IMR-90 (cell line): ENCODE data around the gene KRTAP9-6. TPM values are rescaled to one million over a fixed set of nuclear protein-coding genes. Genes with fewer than 3 reads are reported as not detected.

Experiments
- ATAC-seq: fragments of 200-7000 bp; cut with Tn5 transposase; 2 replicates; pipeline ENCODE4 v1.9.1; 2020; ENCODE audit warnings: low read depth, mild to moderate bottlenecking, moderate library complexity
- BruUV-seq: library from RNA; stranded (reverse); fragments of 400-500 nt; replicated peaks from 2 replicates; lab custom pipeline; 2021; lab: Mats Ljungman, UMichigan
- CTCF ChIA-PET: fragments of 300-600 bp; formaldehyde crosslinking; extraction: SDS; loops from one replicate; lab custom pipeline; 2021; ENCODE audit warnings: antibody characterized with exemption; lab: Yijun Ruan, JAX
- POLR2A ChIA-PET: fragments of 300-600 bp; sonication (Branson Sonifier 250); formaldehyde crosslinking; loops from one replicate; lab custom pipeline; 2022; ENCODE audit warnings: antibody characterized with exemption; ENCODE audit not compliant: unreplicated experiment; lab: Charles Lee
- DNase-seq: peaks from one replicate; pipeline ENCODE4 v3.0.0; 2013
- H2AFZ ChIP-seq: replicated peaks from 2 replicates; pipeline ENCODE3; 2013; ENCODE audit warnings: low read length, mild to moderate bottlenecking; ENCODE audit not compliant: poor library complexity
- H2AK5ac ChIP-seq: 2 replicates; pipeline ENCODE4 v1.6.1; 2013; ENCODE audit warnings: low read depth, low read length, inconsistent platforms
- H2AK9ac ChIP-seq: replicated peaks from 2 replicates; pipeline ENCODE3; 2013; ENCODE audit warnings: mild to moderate bottlenecking, low read depth, low read length, moderate library complexity; ENCODE audit not compliant: poor library complexity
- H2BK120ac ChIP-seq: 2 replicates; pipeline ENCODE4 v1.6.1; 2013; ENCODE audit warnings: low read depth, low read length, inconsistent platforms
- H2BK15ac ChIP-seq: 3 replicates; pipeline ENCODE4 v1.6.1; 2013; ENCODE audit warnings: low read depth, low read length, inconsistent platforms
- H2BK20ac ChIP-seq: 2 replicates; pipeline ENCODE4 v1.6.1; 2013; ENCODE audit warnings: low read depth, mild to moderate bottlenecking, inconsistent platforms, low read length, moderate library complexity
- H2BK5ac ChIP-seq: 2 replicates; pipeline ENCODE4 v1.6.1; 2013; ENCODE audit warnings: mild to moderate bottlenecking, low read depth, low read length, inconsistent platforms; ENCODE audit not compliant: poor library complexity, severe bottlenecking
- H3K14ac ChIP-seq: replicated peaks from 2 replicates; pipeline ENCODE4 v1.6.1; 2013; ENCODE audit warnings: low read depth, low read length, inconsistent platforms
- H3K18ac ChIP-seq: 2 replicates; pipeline ENCODE4 v1.6.1; 2013; ENCODE audit warnings: low read depth, low read length, control low read depth
- H3K23ac ChIP-seq: 2 replicates; pipeline ENCODE4 v1.6.1; 2013; ENCODE audit warnings: low read depth, low read length, inconsistent platforms
- H3K27ac ChIP-seq: 2 replicates; pipeline ENCODE4 v1.5.1; 2013; ENCODE audit warnings: mild to moderate bottlenecking, control low read depth, low read length; ENCODE audit not compliant: insufficient read depth
- H3K27me3 ChIP-seq: 2 replicates; pipeline ENCODE4 v1.6.1; 2013; ENCODE audit warnings: low read length; ENCODE audit not compliant: control insufficient read depth, insufficient read depth
- H3K36me3 ChIP-seq: 2 replicates; pipeline ENCODE4 v1.6.1; 2013; ENCODE audit warnings: low read length, mixed read lengths; ENCODE audit not compliant: control insufficient read depth, insufficient read depth
- H3K4ac ChIP-seq: 2 replicates; pipeline ENCODE4 v1.6.1; 2013; ENCODE audit warnings: low read depth, low read length, inconsistent platforms
- H3K4me1 ChIP-seq: 2 replicates; pipeline ENCODE4 v1.6.1; 2013; ENCODE audit warnings: low read length, mixed read lengths; ENCODE audit not compliant: control insufficient read depth, insufficient read depth
- H3K4me2 ChIP-seq: 2 replicates; pipeline ENCODE4 v1.6.1; 2013; ENCODE audit warnings: low read depth, mild to moderate bottlenecking, control low read depth, low read length, moderate library complexity
- H3K4me3 ChIP-seq: 2 replicates; pipeline ENCODE4 v1.5.1; 2013; ENCODE audit warnings: low read depth, mild to moderate bottlenecking, control low read depth, low read length, moderate library complexity; ENCODE audit not compliant: insufficient read depth
- H3K56ac ChIP-seq: 2 replicates; pipeline ENCODE4 v1.6.1; 2013; ENCODE audit warnings: low read length, inconsistent platforms; ENCODE audit not compliant: insufficient read depth; ENCODE audit errors: extremely low read depth
- H3K79me1 ChIP-seq, 2 experiments: 2 replicates each; pipeline ENCODE4 v1.6.1; 2013; ENCODE audit warnings: low read length in 2 of 2, inconsistent platforms in 1 of 2, low read depth in 1 of 2
- H3K9ac ChIP-seq: 2 replicates; pipeline ENCODE4 v1.6.1; 2013; ENCODE audit warnings: low read depth, low read length, control low read depth
- H3K9me1 ChIP-seq: 2 replicates; pipeline ENCODE4 v1.6.1; 2013; ENCODE audit warnings: low read length, inconsistent platforms; ENCODE audit not compliant: insufficient read depth
- H3K9me3 ChIP-seq: 2 replicates; pipeline ENCODE4 v1.6.1; 2013; ENCODE audit warnings: low read length; ENCODE audit not compliant: control insufficient read depth, insufficient read depth
- H4K20me1 ChIP-seq: 2 replicates; pipeline ENCODE4 v1.6.1; 2013; ENCODE audit warnings: low read length, inconsistent platforms; ENCODE audit not compliant: insufficient read depth
- H4K5ac ChIP-seq: 2 replicates; pipeline ENCODE4 v1.6.1; 2013; ENCODE audit warnings: mild to moderate bottlenecking, low read depth, low read length, control low read depth
- H4K8ac ChIP-seq, 2 experiments: 2 replicates each; pipeline ENCODE4 v1.6.1; 2013; ENCODE audit warnings: low read depth in 2 of 2, low read length in 2 of 2, control low read depth in 1 of 2, inconsistent platforms in 1 of 2
- H4K91ac ChIP-seq: 2 replicates; pipeline ENCODE4 v1.6.1; 2013; ENCODE audit warnings: low read depth, low read length, inconsistent platforms; ENCODE audit not compliant: insufficient read depth
- BHLHE40 ChIP-seq: fragments of 150-350 bp; IDR thresholded peaks from 2 replicates; pipeline ENCODE4 v1.6.1; 2016; ENCODE audit warnings: mild to moderate bottlenecking, low read depth, low read length
- CEBPB ChIP-seq: IDR thresholded peaks from 2 replicates; pipeline ENCODE4 v1.6.1; 2012; ENCODE audit warnings: low read depth, low read length, improper control_type of control experiment
- CHD1 ChIP-seq: IDR thresholded peaks from 2 replicates; pipeline ENCODE4 v1.6.1; 2012; ENCODE audit warnings: low read depth, low read length, improper control_type of control experiment
- CTCF ChIP-seq: conservative IDR thresholded peaks from 2 replicates; pipeline ENCODE4 v1.5.1; 2012; ENCODE audit warnings: mild to moderate bottlenecking, low read depth, low read length, improper control_type of control experiment
- ELK1 ChIP-seq: fragments of 150-350 bp; IDR thresholded peaks from 2 replicates; pipeline ENCODE4 v1.6.1; 2016; ENCODE audit warnings: low read depth, mild to moderate bottlenecking, low read length, moderate library complexity, borderline replicate concordance
- FOS ChIP-seq: fragments of 150-350 bp; IDR thresholded peaks from 2 replicates; pipeline ENCODE4 v1.6.1; 2016; ENCODE audit warnings: low read depth, low read length
- MAFK ChIP-seq: IDR thresholded peaks from 2 replicates; pipeline ENCODE4 v1.6.1; 2012; ENCODE audit warnings: low read depth, low read length, improper control_type of control experiment
- MAZ ChIP-seq: IDR thresholded peaks from 2 replicates; pipeline ENCODE4 v1.6.1; 2012; ENCODE audit warnings: low read depth, mild to moderate bottlenecking, low read length, improper control_type of control experiment, moderate library complexity, borderline replicate concordance
- MXI1 ChIP-seq: IDR thresholded peaks from 2 replicates; pipeline ENCODE4 v1.6.1; 2012; ENCODE audit warnings: low read depth, mild to moderate bottlenecking, low read length, moderate library complexity, borderline replicate concordance
- NFE2L2 ChIP-seq: fragments of 150-350 bp; IDR thresholded peaks from 2 replicates; pipeline ENCODE4 v1.6.1; 2016; ENCODE audit warnings: low read depth, mild to moderate bottlenecking, low read length
- POLR2A ChIP-seq: IDR thresholded peaks from 2 replicates; pipeline ENCODE4 v1.6.1; 2012; ENCODE audit warnings: mild to moderate bottlenecking, low read depth, low read length
- RAD21 ChIP-seq: IDR thresholded peaks from 2 replicates; pipeline ENCODE4 v1.6.1; 2012; ENCODE audit warnings: low read length, improper control_type of control experiment
- RCOR1 ChIP-seq: IDR thresholded peaks from 2 replicates; pipeline ENCODE4 v1.6.1; 2012; ENCODE audit warnings: mild to moderate bottlenecking, low read length, improper control_type of control experiment; ENCODE audit not compliant: insufficient replicate concordance
- RFX5 ChIP-seq: IDR thresholded peaks from 2 replicates; pipeline ENCODE4 v1.8.0; 2012; ENCODE audit warnings: low read depth, mild to moderate bottlenecking, low read length, moderate library complexity
- SMC3 ChIP-seq: fragments of 150-350 bp; IDR thresholded peaks from 2 replicates; pipeline ENCODE4 v1.6.1; 2016; ENCODE audit warnings: low read depth, mild to moderate bottlenecking, antibody characterized with exemption, low read length, moderate library complexity
- USF2 ChIP-seq: fragments of 150-350 bp; IDR thresholded peaks from 2 replicates; pipeline ENCODE4 v1.6.1; 2017; ENCODE audit warnings: mild to moderate bottlenecking, antibody characterized with exemption, low read length, low read depth
- WGBS, 2 experiments: methylation state at CpG; one replicate each; pipeline versions ENCODE4 v1.1.5 to v1.1.7; 2013; ENCODE audit warnings: missing lambda C conversion rate in 2 of 2; ENCODE audit not compliant: insufficient read length in 1 of 2; ENCODE audit errors: extremely low coverage in 2 of 2; 5-methylcytosine and 5-hydroxymethylcytosine counted together
- dilution Hi-C: fragments of 300-500 bp; cut with HindIII; formaldehyde crosslinking; loops from one replicate; pipeline ENCODE4 v1.14.3; 2018; ENCODE audit warnings: low sequenced_read_pairs; ENCODE audit not compliant: unreplicated experiment
- in situ Hi-C: fragments of 300-500 bp; cut with MboI; formaldehyde crosslinking; loops from 3 replicates; pipeline ENCODE4 v1.14.3; 2019; ENCODE audit warnings: low sequenced_read_pairs, inconsistent platforms, mixed read lengths
- intact Hi-C: fragments of 100-400 bp; cut with micrococcal nuclease; formaldehyde crosslinking; loops from 2 replicates; pipeline ENCODE4 v1.10.0; 2022
- polyA plus RNA-seq, 3 experiments: library from polyadenylated mRNA; depleted of rRNA; stranded (reverse); fragments of >200 nt; gene quantifications; 2 replicates each; pipeline ENCODE4 v1.2.3, GENCODE V29; 2012; ENCODE audit warnings: low replicate concordance in 1 of 3
- total RNA-seq: library from RNA; depleted of rRNA; stranded (reverse); fragments of >200 nt; gene quantifications from 2 replicates; pipeline ENCODE4 v1.2.3, GENCODE V29; 2012

KRTAP9-6 gene
- total and polyA plus RNA-seq, 2 of the 4 experiments (the other 2 are of a cell fraction), result not detected

GRCh38 chr17:41215681-41216080 lies 49.5 kb upstream of the KRTAP9-6 start:
- dilution Hi-C loops (no loop called here), intact Hi-C loops (no loop called here), in situ Hi-C loops (no loop called here)
- H3K4me1 ChIP-seq, result no peaks in the 10 kb centered on the region
- no peak overlapping the region for H2AK9ac ChIP-seq
- H2BK120ac ChIP-seq, result no peak overlapping the region
- no peak overlapping the region for H3K23ac ChIP-seq
- no peaks in the 10 kb centered on the region for H3K79me1 ChIP-seq
- H3K9me1 ChIP-seq, result peaks cover 7% of the 10 kb centered on the region; the same call in 1 of the 2 replicates
- H3K14ac ChIP-seq, result no peak overlapping the region
- no peak overlapping the region for H2BK5ac ChIP-seq
- POLR2A ChIA-PET, result no interaction called here
- TF ChIP-seq NFE2L2 (no peak), MAZ (no peak), ELK1 (no peak), RFX5 (no peak), MXI1 (no peak), POLR2A (no peak), USF2 (no peak), MAFK (no peak), CTCF (no peak), CEBPB (no peak), RCOR1 (no peak), BHLHE40 (no peak), CHD1 (no peak), RAD21 (no peak), FOS (no peak), SMC3 (no peak)
- H3K27me3 ChIP-seq, result no peaks in the 10 kb centered on the region
- no peaks in the 10 kb centered on the region for H3K9me3 ChIP-seq
- H3K36me3 ChIP-seq, result no peaks in the 10 kb centered on the region
- H4K8ac ChIP-seq, result no peak overlapping the region
- no peak for ATAC-seq
- H2BK20ac ChIP-seq, result no peak overlapping the region
- no peaks in the 10 kb centered on the region for H4K20me1 ChIP-seq
- H4K5ac ChIP-seq, result no peak overlapping the region
- no peak overlapping the region for H4K91ac ChIP-seq
- CTCF ChIA-PET, result no interaction called here
- H2AK5ac ChIP-seq, result no peak overlapping the region
- no peak overlapping the region for H3K4me2 ChIP-seq
- no CpG with 5 or more reads among the region's 1 CpG for WGBS, 2 experiments
- DNase-seq, result no peak
- no peak overlapping the region for H3K4ac ChIP-seq
- no peak overlapping the region for H2AFZ ChIP-seq
- no TSS peak for BruUV-seq
- no peak overlapping the region for H3K18ac ChIP-seq
- no peak overlapping the region for H3K56ac ChIP-seq
- no peak overlapping the region for H3K27ac ChIP-seq
- no peak overlapping the region for H3K4me3 ChIP-seq
- no peak overlapping the region for H2BK15ac ChIP-seq
- no peak overlapping the region for H3K9ac ChIP-seq
